H9 (cell line): ENCODE results near the gene IRF7. TPM values are rescaled to one million over a fixed set of nuclear protein-coding genes. Genes with fewer than 3 reads are reported as not detected.

ENCODE experiments used
- DNase-seq: peaks from one replicate; pipeline ENCODE4 v3.0.0-alpha.2; 2017
- H2AFZ ChIP-seq: one replicate; pipeline ENCODE4 v1.6.1; 2013; ENCODE audit warnings: mild to moderate bottlenecking, low read length, control low read depth, moderate library complexity
- H2AK5ac ChIP-seq: 2 replicates; pipeline ENCODE4 v1.6.1; 2013; ENCODE audit warnings: low read length, control low read depth, mixed read lengths; ENCODE audit not compliant: insufficient read length
- H2BK120ac ChIP-seq: one replicate; pipeline ENCODE4 v1.6.1; 2013; ENCODE audit warnings: low read depth, mild to moderate bottlenecking, low read length, control low read depth, inconsistent platforms; ENCODE audit not compliant: poor library complexity, severe bottlenecking
- H2BK12ac ChIP-seq: 2 replicates; pipeline ENCODE4 v1.6.1; 2013; ENCODE audit warnings: low read length, control low read depth, mixed read lengths, low read depth; ENCODE audit not compliant: insufficient read length
- H2BK15ac ChIP-seq: 2 replicates; pipeline ENCODE4 v1.6.1; 2013; ENCODE audit warnings: low read depth, low read length, control low read depth
- H2BK20ac ChIP-seq: one replicate; pipeline ENCODE4 v1.6.1; 2013; ENCODE audit warnings: low read depth, mild to moderate bottlenecking, low read length, control low read depth, inconsistent platforms; ENCODE audit not compliant: poor library complexity, severe bottlenecking
- H2BK5ac ChIP-seq: 2 replicates; pipeline ENCODE4 v1.6.1; 2013; ENCODE audit warnings: low read length, control low read depth, mixed read lengths; ENCODE audit not compliant: insufficient read length
- H3K14ac ChIP-seq: 2 replicates; pipeline ENCODE4 v1.6.1; 2013; ENCODE audit warnings: low read length, control low read depth; ENCODE audit not compliant: insufficient read depth
- H3K18ac ChIP-seq: 2 replicates; pipeline ENCODE4 v1.6.1; 2013; ENCODE audit warnings: low read depth, mild to moderate bottlenecking, mixed read lengths, low read length, control low read depth; ENCODE audit not compliant: insufficient read length
- H3K23ac ChIP-seq: 2 replicates; pipeline ENCODE4 v1.6.1; 2013; ENCODE audit warnings: low read length, control low read depth, mixed read lengths, low read depth; ENCODE audit not compliant: insufficient read length
- H3K23me2 ChIP-seq: 2 replicates; pipeline ENCODE4 v1.6.1; 2013; ENCODE audit warnings: low read depth, mild to moderate bottlenecking, mixed read lengths, low read length, control low read depth; ENCODE audit not compliant: insufficient read length, poor library complexity, severe bottlenecking
- H3K27ac ChIP-seq: 2 replicates; pipeline ENCODE4 v1.5.1; 2013; ENCODE audit warnings: low read length, control low read depth, mixed read lengths, low read depth; ENCODE audit not compliant: insufficient read length
- H3K27me3 ChIP-seq: 2 replicates; pipeline ENCODE4 v1.6.1; 2013; ENCODE audit warnings: low read length, control low read depth, inconsistent platforms; ENCODE audit not compliant: insufficient read depth
- H3K4ac ChIP-seq: 2 replicates; pipeline ENCODE4 v1.6.1; 2013; ENCODE audit warnings: low read depth, mild to moderate bottlenecking, control low read depth, inconsistent platforms, low read length, moderate library complexity
- H3K4me1 ChIP-seq: 2 replicates; pipeline ENCODE4 v1.6.1; 2013; ENCODE audit warnings: low read length, control low read depth, inconsistent platforms; ENCODE audit not compliant: insufficient read depth
- H3K4me2 ChIP-seq: 2 replicates; pipeline ENCODE4 v1.6.1; 2013; ENCODE audit warnings: low read length, control low read depth, mixed read lengths; ENCODE audit not compliant: insufficient read length, insufficient read depth
- H3K56ac ChIP-seq: 2 replicates; pipeline ENCODE4 v1.6.1; 2013; ENCODE audit warnings: low read depth, mild to moderate bottlenecking, mixed read lengths, low read length, control low read depth; ENCODE audit not compliant: insufficient read length
- H3K79me1 ChIP-seq: 2 replicates; pipeline ENCODE4 v1.6.1; 2013; ENCODE audit warnings: low read depth, mild to moderate bottlenecking, moderate library complexity, low read length, control low read depth, inconsistent platforms; ENCODE audit not compliant: insufficient read depth, poor library complexity, severe bottlenecking
- H3K79me2 ChIP-seq: 2 replicates; pipeline ENCODE4 v1.6.1; 2013; ENCODE audit warnings: low read length, control low read depth, inconsistent platforms; ENCODE audit not compliant: insufficient read depth
- H3K9ac ChIP-seq: 2 replicates; pipeline ENCODE4 v1.6.1; 2013; ENCODE audit warnings: low read length, control low read depth, mixed read lengths; ENCODE audit not compliant: insufficient read length; ENCODE audit errors: extremely low read depth
- H3K9me3 ChIP-seq: one replicate; pipeline ENCODE4 v1.6.1; 2013; ENCODE audit warnings: low read depth, low read length, inconsistent platforms; ENCODE audit not compliant: control insufficient read depth
- H3T11ph ChIP-seq: one replicate; pipeline ENCODE4 v1.6.1; 2013; ENCODE audit warnings: mild to moderate bottlenecking, low read length, control low read depth, inconsistent platforms
- H4K20me1 ChIP-seq: one replicate; pipeline ENCODE4 v1.6.1; 2013; ENCODE audit not compliant: control insufficient read depth, insufficient read length, insufficient read depth
- H4K5ac ChIP-seq: 2 replicates; pipeline ENCODE4 v1.6.1; 2013; ENCODE audit warnings: low read depth, mild to moderate bottlenecking, mixed read lengths, low read length, control low read depth; ENCODE audit not compliant: insufficient read length
- H4K8ac ChIP-seq: replicated peaks from 2 replicates; pipeline ENCODE4 v1.6.1; 2013; ENCODE audit warnings: low read length, control low read depth, mixed read lengths, low read depth; ENCODE audit not compliant: insufficient read length
- H4K91ac ChIP-seq: 2 replicates; pipeline ENCODE4 v1.6.1; 2013; ENCODE audit warnings: low read depth, mild to moderate bottlenecking, moderate library complexity, mixed read lengths, low read length, control low read depth; ENCODE audit not compliant: insufficient read length
- H3K27ac Mint-ChIP-seq, 3 experiments: 2 replicates in 2 of 3; 3 replicates in 1 of 3; pipeline ENCODE4 v1.8.0; 2020 to 2021; ENCODE audit warnings: mixed read lengths in 3 of 3, mild to moderate bottlenecking in 1 of 3, moderate library complexity in 1 of 3
- H3K27me3 Mint-ChIP-seq: 2 replicates; pipeline ENCODE4 v1.8.0; 2021; ENCODE audit warnings: low read depth, mild to moderate bottlenecking, moderate library complexity, mixed read lengths
- H3K36me3 Mint-ChIP-seq, 3 experiments: 2 replicates in 2 of 3; 3 replicates in 1 of 3; pipeline ENCODE4 v1.8.0; 2020 to 2021; ENCODE audit warnings: low read depth in 3 of 3, mixed read lengths in 3 of 3; ENCODE audit not compliant: insufficient read depth in 1 of 3
- H3K4me1 Mint-ChIP-seq, 2 experiments: 2 replicates each; pipeline ENCODE4 v1.8.0; 2020; ENCODE audit warnings: mixed read lengths in 2 of 2
- H3K4me3 Mint-ChIP-seq, 2 experiments: 2 replicates in 1 of 2; 3 replicates in 1 of 2; pipeline ENCODE4 v1.8.0; 2020 to 2021; ENCODE audit warnings: mild to moderate bottlenecking in 2 of 2, mixed read lengths in 2 of 2, moderate library complexity in 1 of 2
- H3K9me3 Mint-ChIP-seq, 2 experiments: 2 replicates in 1 of 2; 3 replicates in 1 of 2; pipeline ENCODE4 v1.8.0; 2020; ENCODE audit warnings: mild to moderate bottlenecking in 2 of 2, mixed read lengths in 2 of 2, moderate library complexity in 1 of 2
- WGBS: extraction: QIAGEN DNeasy Blood & Tissue Kit; methylation state at CpG from one replicate; pipeline ENCODE4 v1.1.7; 2013; ENCODE audit warnings: missing lambda C conversion rate, low lambda C conversion rate, mixed read lengths; ENCODE audit not compliant: insufficient read length; ENCODE audit errors: extremely low coverage; 5-methylcytosine and 5-hydroxymethylcytosine counted together
- total RNA-seq: library from RNA; stranded (reverse); gene quantifications from 2 replicates; pipeline ENCODE4 v1.2.1, GENCODE V29; 2021
- TF ChIP-seq, protein P1 (sequence below): fragments of 200-600 bp; sonication (generic); conservative IDR thresholded peaks from 3 replicates; pipeline ENCODE4 v1.8.0; 2021; ENCODE audit warnings: antibody characterized with exemption, mild to moderate bottlenecking

The IRF7 gene
- total RNA-seq, 1 experiment from 2014 or later = 9.8 TPM

GRCh38 chr11:567629-568292 lies 48.0 kb downstream of the IRF7 start:
- Histone ChIP-seq H2BK120ac (no peak overlapping the region), H3K27ac (no peak overlapping the region), H2BK12ac (no peak overlapping the region), H2BK15ac (no peak overlapping the region), H3K79me1 (no peaks in the 10 kb centered on the region), H3K9ac (no peak overlapping the region), H2BK5ac (no peak overlapping the region), H4K8ac (no peak overlapping the region), H4K5ac (no peak overlapping the region), H3K4ac (no peak overlapping the region), H3T11ph (no peak overlapping the region), H3K27me3 (no peaks in the 10 kb centered on the region), H4K91ac (no peak overlapping the region), H3K23ac (no peak overlapping the region), H3K79me2 (no peaks in the 10 kb centered on the region), H2BK20ac (no peak overlapping the region), H3K4me2 (peak overlapping the region; percentile 22), H3K4me1 (no peaks in the 10 kb centered on the region), H3K56ac (no peak overlapping the region), H3K9me3 (no peaks in the 10 kb centered on the region), H2AFZ (no peak overlapping the region), H2AK5ac (no peak overlapping the region), H3K23me2 (peaks cover 5% of the 10 kb centered on the region), H3K14ac (no peak overlapping the region), H3K18ac (no peak overlapping the region), H4K20me1 (no peaks in the 10 kb centered on the region)
- Mint-ChIP-seq H3K27me3 (peaks cover 2% of the 10 kb centered on the region; the same call in 1 of the 2 replicates), H3K27ac (no peak overlapping the region), H3K4me3 (peak overlapping the region; percentile 74 to 87), H3K36me3 (peaks cover 0 to 11% (median 4%) of the 10 kb centered on the region in 3 experiments; a peak in 5 of 7 replicates), H3K9me3 (0 out of 5 replicates have a peak, but pooled peaks cover 0 to 2% of the 10 kb centered on the region in 2 experiments), H3K4me1 (peaks cover 27 to 35% of the 10 kb centered on the region in 2 experiments)
- DNase-seq = no peak
- WGBS = no CpG with 5 or more reads among the region's 41 CpGs
- TF ChIP-seq, protein P1, sequence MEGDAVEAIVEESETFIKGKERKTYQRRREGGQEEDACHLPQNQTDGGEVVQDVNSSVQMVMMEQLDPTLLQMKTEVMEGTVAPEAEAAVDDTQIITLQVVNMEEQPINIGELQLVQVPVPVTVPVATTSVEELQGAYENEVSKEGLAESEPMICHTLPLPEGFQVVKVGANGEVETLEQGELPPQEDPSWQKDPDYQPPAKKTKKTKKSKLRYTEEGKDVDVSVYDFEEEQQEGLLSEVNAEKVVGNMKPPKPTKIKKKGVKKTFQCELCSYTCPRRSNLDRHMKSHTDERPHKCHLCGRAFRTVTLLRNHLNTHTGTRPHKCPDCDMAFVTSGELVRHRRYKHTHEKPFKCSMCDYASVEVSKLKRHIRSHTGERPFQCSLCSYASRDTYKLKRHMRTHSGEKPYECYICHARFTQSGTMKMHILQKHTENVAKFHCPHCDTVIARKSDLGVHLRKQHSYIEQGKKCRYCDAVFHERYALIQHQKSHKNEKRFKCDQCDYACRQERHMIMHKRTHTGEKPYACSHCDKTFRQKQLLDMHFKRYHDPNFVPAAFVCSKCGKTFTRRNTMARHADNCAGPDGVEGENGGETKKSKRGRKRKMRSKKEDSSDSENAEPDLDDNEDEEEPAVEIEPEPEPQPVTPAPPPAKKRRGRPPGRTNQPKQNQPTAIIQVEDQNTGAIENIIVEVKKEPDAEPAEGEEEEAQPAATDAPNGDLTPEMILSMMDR = no peak
